ENCODE results near the gene GABRP. TPM values are rescaled to one million over a fixed set of nuclear protein-coding genes. Genes with fewer than 3 reads are reported as not detected.
A peak's percentile ranks its signal among the peaks of the same experiment; 100 is the strongest.

The GABRP gene
- total RNA-seq, 1 donor from 2014 or later, result not detected

DNA sequence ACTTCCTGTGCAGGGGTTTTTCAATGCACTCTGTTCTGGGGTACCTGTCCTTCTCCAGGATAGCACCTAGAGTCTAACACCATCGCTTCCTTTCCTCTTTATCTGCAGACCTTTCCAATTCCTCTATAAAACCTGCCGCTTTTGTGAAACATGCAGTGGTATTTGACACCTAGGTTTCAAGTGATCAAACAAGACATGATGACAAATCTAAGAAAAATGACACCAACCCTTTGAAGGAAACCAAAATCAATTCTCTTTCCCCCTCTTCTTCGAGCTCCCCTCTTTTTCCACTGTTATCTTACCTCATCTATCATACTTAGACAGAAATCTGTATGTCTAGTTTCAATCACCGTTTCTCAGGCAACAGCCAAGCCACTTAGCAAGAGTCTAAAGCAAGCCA lies 52.7 kb downstream of the GABRP start:
- H3K4me3 ChIP-seq (ENCODE audit: low read depth, low read length), result no peak overlapping the region
- TF ChIP-seq, protein P1, sequence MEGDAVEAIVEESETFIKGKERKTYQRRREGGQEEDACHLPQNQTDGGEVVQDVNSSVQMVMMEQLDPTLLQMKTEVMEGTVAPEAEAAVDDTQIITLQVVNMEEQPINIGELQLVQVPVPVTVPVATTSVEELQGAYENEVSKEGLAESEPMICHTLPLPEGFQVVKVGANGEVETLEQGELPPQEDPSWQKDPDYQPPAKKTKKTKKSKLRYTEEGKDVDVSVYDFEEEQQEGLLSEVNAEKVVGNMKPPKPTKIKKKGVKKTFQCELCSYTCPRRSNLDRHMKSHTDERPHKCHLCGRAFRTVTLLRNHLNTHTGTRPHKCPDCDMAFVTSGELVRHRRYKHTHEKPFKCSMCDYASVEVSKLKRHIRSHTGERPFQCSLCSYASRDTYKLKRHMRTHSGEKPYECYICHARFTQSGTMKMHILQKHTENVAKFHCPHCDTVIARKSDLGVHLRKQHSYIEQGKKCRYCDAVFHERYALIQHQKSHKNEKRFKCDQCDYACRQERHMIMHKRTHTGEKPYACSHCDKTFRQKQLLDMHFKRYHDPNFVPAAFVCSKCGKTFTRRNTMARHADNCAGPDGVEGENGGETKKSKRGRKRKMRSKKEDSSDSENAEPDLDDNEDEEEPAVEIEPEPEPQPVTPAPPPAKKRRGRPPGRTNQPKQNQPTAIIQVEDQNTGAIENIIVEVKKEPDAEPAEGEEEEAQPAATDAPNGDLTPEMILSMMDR (conservative IDR thresholded peaks at IDR 0.05; ENCODE audit: low read depth, low read length), result no peak
- DNase-seq (ENCODE audit: low read depth), result no peak

DNA sequence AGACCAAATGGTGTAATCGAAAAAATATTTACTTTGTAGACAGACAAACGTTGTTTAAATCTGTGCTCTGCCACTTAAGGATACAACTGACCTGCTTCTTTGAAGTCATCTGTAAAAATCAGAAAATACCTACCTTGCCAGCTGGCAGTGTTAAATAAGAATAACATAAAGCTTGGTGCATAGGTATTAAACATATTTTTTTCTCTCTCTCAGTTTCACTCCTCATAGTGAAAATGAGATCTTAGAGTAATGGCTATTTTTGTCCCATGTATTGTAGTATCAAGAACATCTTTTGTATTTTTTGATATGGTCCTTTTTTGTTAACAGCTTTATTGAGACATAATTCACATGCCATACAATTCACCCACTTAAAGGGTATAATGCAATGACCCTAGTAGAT lies 60.3 kb downstream of the GABRP start:
- H3K4me3 ChIP-seq (ENCODE audit: low read depth, low read length), result no peak overlapping the region
- no peak for DNase-seq (ENCODE audit: low read depth)
- TF ChIP-seq, protein P1 (conservative IDR thresholded peaks at IDR 0.05; ENCODE audit: low read depth, low read length), result no peak

DNA sequence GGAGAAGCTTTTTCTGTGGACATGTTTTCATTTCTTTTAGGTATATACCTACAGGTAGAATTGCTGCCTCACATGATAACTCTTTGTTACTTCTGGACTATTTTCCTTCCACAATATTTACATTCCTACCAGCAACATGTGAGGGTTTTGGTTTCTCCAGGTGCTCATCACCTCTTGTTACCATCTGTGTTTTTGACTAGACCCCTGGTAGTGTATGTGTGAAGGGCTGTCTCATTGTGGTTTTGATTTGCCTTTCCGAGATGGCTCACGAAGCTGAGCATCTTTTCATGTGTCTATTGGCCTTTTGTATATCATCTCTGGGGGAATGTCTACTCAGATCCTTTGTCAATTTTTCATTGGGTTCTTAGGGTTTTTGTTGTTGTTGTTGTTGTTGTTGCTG lies 61.1 kb downstream of the GABRP start:
- H3K4me3 ChIP-seq (ENCODE audit: low read depth, low read length), result no peak overlapping the region
- DNase-seq (ENCODE audit: low read depth), result no peak
- TF ChIP-seq, protein P1 (conservative IDR thresholded peaks at IDR 0.05; ENCODE audit: low read depth, low read length), result no peak

DNA sequence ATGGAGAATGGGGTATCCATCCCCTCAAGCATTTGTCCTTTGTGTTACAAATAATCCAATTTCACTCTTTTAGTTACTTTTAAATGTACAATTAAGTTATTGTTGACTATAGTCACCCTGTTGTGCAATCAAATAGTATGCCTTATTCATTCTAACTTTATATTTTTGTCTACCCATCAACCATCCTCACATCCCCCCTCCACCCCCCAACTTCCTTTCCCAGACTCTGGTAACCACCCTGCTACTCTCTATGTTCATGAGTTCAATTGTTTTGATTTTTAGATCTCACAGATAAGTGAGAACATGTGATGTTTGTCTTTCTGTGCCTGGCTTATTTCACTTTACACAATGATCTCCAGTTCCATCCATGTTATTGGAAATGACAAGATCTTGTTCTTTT lies 62.9 kb downstream of the GABRP start:
- no peak overlapping the region for H3K4me3 ChIP-seq (ENCODE audit: low read depth, low read length)
- TF ChIP-seq, protein P1 (conservative IDR thresholded peaks at IDR 0.05; ENCODE audit: low read depth, low read length), result no peak
- no peak for DNase-seq (ENCODE audit: low read depth)

DNA sequence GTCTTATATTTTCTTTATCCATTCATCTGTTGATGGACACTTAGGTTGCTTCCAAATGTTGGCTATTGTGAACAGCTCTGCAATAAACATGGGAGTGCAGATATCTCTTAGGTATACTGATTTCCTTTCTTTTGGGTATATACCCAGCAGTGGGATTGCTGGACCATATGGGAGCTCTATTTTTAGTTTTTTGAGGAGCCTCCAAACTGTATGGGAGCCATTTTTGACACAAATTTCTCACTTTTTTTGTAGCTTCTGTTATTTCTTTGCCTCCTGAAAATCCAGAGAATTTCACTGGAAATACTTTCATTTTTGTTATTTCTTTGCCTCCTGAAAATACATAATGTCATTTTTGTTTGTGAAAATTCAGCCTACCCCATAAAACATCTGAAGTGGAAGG lies 63.3 kb downstream of the GABRP start:
- DNase-seq (ENCODE audit: low read depth), result no peak
- H3K4me3 ChIP-seq (ENCODE audit: low read depth, low read length), result no peak overlapping the region
- TF ChIP-seq, protein P1 (conservative IDR thresholded peaks at IDR 0.05; ENCODE audit: low read depth, low read length), result no peak

DNA sequence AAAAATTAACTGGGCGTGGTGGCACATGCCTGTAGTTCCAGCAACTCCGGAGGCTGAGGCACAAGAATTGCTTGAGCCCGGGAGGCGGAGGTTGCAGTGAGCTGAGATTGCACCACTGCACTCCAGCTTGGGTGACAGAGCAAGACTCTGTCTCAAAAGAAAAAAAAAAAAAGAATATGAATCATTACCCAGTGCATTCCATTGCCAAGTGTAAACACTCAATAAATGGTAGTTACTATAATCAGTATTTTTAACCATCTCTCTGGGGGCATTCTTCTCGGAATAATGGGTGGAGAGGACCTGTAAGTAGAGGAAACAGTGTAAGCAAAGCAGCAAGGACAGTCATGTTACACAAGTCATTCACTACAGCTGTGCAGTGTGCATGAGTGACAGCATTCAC lies 64.5 kb downstream of the GABRP start:
- H3K4me3 ChIP-seq (ENCODE audit: low read depth, low read length), result no peak overlapping the region
- TF ChIP-seq, protein P1 (conservative IDR thresholded peaks at IDR 0.05; ENCODE audit: low read depth, low read length), result no peak
- DNase-seq (ENCODE audit: low read depth), result no peak

DNA sequence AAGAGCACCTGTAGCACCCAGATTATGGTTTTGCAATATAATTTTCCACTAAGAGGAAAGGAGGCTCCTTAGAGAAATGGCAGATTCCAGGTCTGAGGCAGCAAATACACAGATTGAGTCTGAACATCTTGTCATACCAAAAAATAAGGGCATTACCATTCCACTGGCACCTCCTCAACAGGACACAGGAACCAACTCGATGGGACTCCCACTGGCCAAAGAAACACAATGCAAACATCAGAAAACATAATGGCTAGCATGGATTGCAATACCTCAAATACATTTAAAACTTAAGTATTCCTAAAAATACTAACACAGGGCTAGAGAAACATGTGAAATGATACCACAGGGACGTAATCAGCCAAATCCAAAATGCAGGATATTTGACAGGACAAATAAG lies 65.8 kb downstream of the GABRP start:
- TF ChIP-seq, protein P1 (conservative IDR thresholded peaks at IDR 0.05; ENCODE audit: low read depth, low read length), result peak; percentile 8
- H3K4me3 ChIP-seq (ENCODE audit: low read depth, low read length), result no peak overlapping the region
- no peak for DNase-seq (ENCODE audit: low read depth)

All from epithelial cell of proximal tubule (primary cell).